ENCODE data around the gene RAB6B. TPM values are rescaled to one million over a fixed set of nuclear protein-coding genes. Genes with fewer than 3 reads are reported as not detected.

Gene RAB6B
- total RNA-seq, 1 experiment from 2014 or later, result 14.1 TPM

GRCh38 chr3:133887803-133888703 lies 7.6 kb downstream of the RAB6B start:
- no TSS peak for BruUV-seq (replicated peaks)

More at GRCh38 chr3:133887803-133888703, 7.6 kb downstream of the RAB6B start:
- no peak for ATAC-seq
- Histone ChIP-seq H3K9ac (ENCODE audit: low read length) (no peak overlapping the region), H3K4me1 (ENCODE audit: control insufficient read depth in 1 of 2, insufficient read depth in 2 of 2, low read length in 2 of 2) (no peaks in the 10 kb centered on the region; a peak in 1 of 4 replicates), H2AFZ (ENCODE audit: low read depth, low read length, poor library complexity, severe bottlenecking) (no peak overlapping the region), H3K36me3 (ENCODE audit: control insufficient read depth in 1 of 2, insufficient read depth in 2 of 2, low read length in 2 of 2) (no peaks in the 10 kb centered on the region), H3K4me2 (ENCODE audit: low read length) (no peak overlapping the region), H3K27me3 (ENCODE audit: insufficient read depth, low read length) (no peaks in the 10 kb centered on the region), H3K27ac (ENCODE audit: low read depth, low read length) (no peak overlapping the region), H3K79me2 (ENCODE audit: insufficient read depth, low read length) (no peaks in the 10 kb centered on the region), H3K9me2 (ENCODE audit: insufficient read depth) (no peaks in the 10 kb centered on the region), H3K4me3 (replicated peaks in 1 of 2; ENCODE audit: low read depth in 1 of 2, low read length in 2 of 2) (no peak overlapping the region), H4K20me1 (ENCODE audit: insufficient read depth) (no peaks in the 10 kb centered on the region), H3K9me3 (ENCODE audit: control insufficient read depth in 1 of 2, insufficient read depth in 1 of 2, low read depth in 1 of 2, low read length in 2 of 2) (no peaks in the 10 kb centered on the region)
- RAD21 ChIA-PET (ENCODE audit: low non-redundant PET in 1 of 2, low total read pairs in 2 of 2, uncharacterized antibody in 2 of 2, unreplicated experiment in 2 of 2), result no interaction called here
- TF ChIP-seq CBX3 (IDR thresholded peaks at IDR 0.05; ENCODE audit: low read depth) (no peak), ATF3 (IDR thresholded peaks at IDR 0.05) (no peak), ZNF274 (IDR thresholded peaks at IDR 0.05; ENCODE audit: low read depth, low read length) (no peak), POLR2A (IDR thresholded peaks at IDR 0.05; ENCODE audit: borderline replicate concordance, extremely low read depth, insufficient read depth, insufficient read length) (no peak), ZFX (IDR thresholded peaks at IDR 0.05) (no peak), TCF7L2 (IDR thresholded peaks at IDR 0.05; ENCODE audit: borderline replicate concordance, extremely low read depth, insufficient read depth, insufficient read length) (no peak), ELF1 (IDR thresholded peaks at IDR 0.05; ENCODE audit: borderline replicate concordance, low read depth) (no peak), REST (IDR thresholded peaks at IDR 0.05; ENCODE audit: low read depth) (no peak), EZH2 (IDR thresholded peaks at IDR 0.05) (no peak), RAD21 (IDR thresholded peaks at IDR 0.05; ENCODE audit: low read depth) (no peak), EGR1 (IDR thresholded peaks at IDR 0.05; ENCODE audit: low read depth) (no peak), CTCF (IDR thresholded peaks at IDR 0.05 in 2 of 3, conservative IDR thresholded peaks at IDR 0.05 in 1 of 3; ENCODE audit: borderline replicate concordance in 1 of 3, insufficient read depth in 1 of 3, low read depth in 2 of 3, low read length in 2 of 3) (no peak), SIN3A (IDR thresholded peaks at IDR 0.05; ENCODE audit: low read depth) (no peak), SP1 (IDR thresholded peaks at IDR 0.05; ENCODE audit: low read depth) (no peak), MAX (IDR thresholded peaks at IDR 0.05) (no peak), YY1 (IDR thresholded peaks at IDR 0.05; ENCODE audit: extremely low read depth, insufficient replicate concordance, low read depth, low read length) (no peak), JUND (IDR thresholded peaks at IDR 0.05) (no peak), ZBTB33 (IDR thresholded peaks at IDR 0.05; ENCODE audit: extremely low read depth, insufficient replicate concordance, low read length) (no peak), FOSL1 (IDR thresholded peaks at IDR 0.05; ENCODE audit: low read depth) (no peak)
- DNase-seq (ENCODE audit: low read depth, low spot score), result no peak
- intact Hi-C loops (cut with micrococcal nuclease), result no loop called here
- POLR2A ChIA-PET, result no interaction called here
- CTCF ChIA-PET, result no interaction called here

All from HCT116 (cell line).